OCI-LY7 (cell line): ENCODE data around the gene ANKZF1. TPM values are rescaled to one million over a fixed set of nuclear protein-coding genes. Genes with fewer than 3 reads are reported as not detected.

Source experiments
- BruUV-seq: library from RNA; stranded (reverse); fragments of 400-500 nt; replicated peaks from 2 replicates; lab custom pipeline; 2021; lab: Mats Ljungman, UMichigan
- CTCF ChIA-PET: fragments of 300-600 bp; sonication (Branson Sonifier 250); formaldehyde crosslinking; loops from one replicate; lab custom pipeline; 2022; ENCODE audit warnings: antibody characterized with exemption; ENCODE audit not compliant: unreplicated experiment; lab: Charles Lee
- POLR2A ChIA-PET: fragments of 300-600 bp; sonication (Branson Sonifier 250); formaldehyde crosslinking; loops from one replicate; lab custom pipeline; 2022; ENCODE audit warnings: antibody characterized with exemption; lab: Charles Lee
- DNase-seq: peaks from one replicate; pipeline ENCODE4 v3.0.0-alpha.2; 2015; ENCODE audit warnings: low spot score
- H2AFZ ChIP-seq: fragments of 200-600 bp; sonication (generic), shearing (Covaris generic); 2 replicates; pipeline ENCODE4 v1.6.1; 2014; ENCODE audit warnings: mild to moderate bottlenecking, antibody characterized with exemption, low read length, moderate library complexity
- H3K27ac ChIP-seq: fragments of 200-600 bp; sonication (generic); 2 replicates; pipeline ENCODE4 v1.5.1; 2014; ENCODE audit warnings: mixed run types, low read depth, mild to moderate bottlenecking, moderate library complexity, low read length, inconsistent platforms; ENCODE audit not compliant: poor library complexity, severe bottlenecking
- H3K36me3 ChIP-seq: fragments of 200-600 bp; sonication (generic); 2 replicates; pipeline ENCODE4 v1.6.1; 2014; ENCODE audit warnings: mild to moderate bottlenecking, antibody characterized with exemption, low read length, moderate library complexity, mixed read lengths; ENCODE audit not compliant: insufficient read depth
- H3K4me1 ChIP-seq: fragments of 200-600 bp; sonication (generic); 2 replicates; pipeline ENCODE4 v1.5.1; 2014; ENCODE audit warnings: mild to moderate bottlenecking, low read length; ENCODE audit not compliant: insufficient read depth, poor library complexity, severe bottlenecking
- H3K4me2 ChIP-seq: fragments of 200-600 bp; sonication (generic); 2 replicates; pipeline ENCODE4 v1.6.1; 2014; ENCODE audit warnings: mild to moderate bottlenecking, low read length
- H3K4me3 ChIP-seq: fragments of 200-600 bp; sonication (generic); 2 replicates; pipeline ENCODE4 v1.5.1; 2014; ENCODE audit warnings: mild to moderate bottlenecking, low read depth, low read length; ENCODE audit not compliant: poor library complexity, severe bottlenecking
- H3K79me2 ChIP-seq: fragments of 200-600 bp; sonication (generic); 2 replicates; pipeline ENCODE4 v1.6.1; 2016; ENCODE audit warnings: low read depth, mild to moderate bottlenecking, low read length, moderate library complexity, mixed read lengths; ENCODE audit not compliant: insufficient read depth
- H3K9me2 ChIP-seq: fragments of 200-600 bp; sonication (generic); 2 replicates; pipeline ENCODE4 v1.6.1; 2016; ENCODE audit warnings: mild to moderate bottlenecking, low read length, mixed read lengths; ENCODE audit not compliant: insufficient read depth
- H3K9me3 ChIP-seq: fragments of 200-600 bp; sonication (generic); 2 replicates; pipeline ENCODE4 v1.6.1; 2014; ENCODE audit warnings: mild to moderate bottlenecking, mixed run types, low read length, mixed read lengths
- H4K20me1 ChIP-seq: fragments of 200-600 bp; sonication (generic); 2 replicates; pipeline ENCODE4 v1.6.1; 2014; ENCODE audit warnings: mild to moderate bottlenecking, antibody characterized with exemption, low read length, moderate library complexity, mixed read lengths; ENCODE audit not compliant: insufficient read depth
- CTCF ChIP-seq: fragments of 200-600 bp; sonication (generic); conservative IDR thresholded peaks from 2 replicates; pipeline ENCODE4 v1.5.1; 2014; ENCODE audit warnings: mild to moderate bottlenecking, antibody characterized with exemption, low read length, moderate library complexity, mixed read lengths
- EZH2phosphoT487 ChIP-seq: fragments of 200-600 bp; sonication (generic); IDR thresholded peaks from 2 replicates; pipeline ENCODE4 v1.6.1; 2018; ENCODE audit warnings: low read depth, borderline replicate concordance, mild to moderate bottlenecking, mixed run types, antibody characterized with exemption, low read length, moderate library complexity, mixed read lengths
- intact Hi-C: fragments of 100-400 bp; cut with micrococcal nuclease; formaldehyde crosslinking; loops from one replicate; pipeline ENCODE4 v1.10.0; 2022; ENCODE audit not compliant: unreplicated experiment
- total RNA-seq, 2 experiments: library from RNA; depleted of rRNA in 1 of 2; stranded (reverse); fragments of >200 nt in 1 of 2; shearing (Covaris generic) in 1 of 2; gene quantifications; 2 replicates each; pipeline ENCODE4 v1.2.3, GENCODE V29; 2014 to 2022

ANKZF1 gene
- total RNA-seq, 2 experiments from 2014 or later: 57.8 to 82.4 TPM

- H3K36me3 ChIP-seq: peaks cover 52% of the 10 kb centered on the region
- H3K4me1 ChIP-seq: peaks cover 13% of the 10 kb centered on the region
- no TSS peak for BruUV-seq
- H3K79me2 ChIP-seq: peaks cover 4% of the 10 kb centered on the region; the same call in 1 of the 2 replicates
- ChIA-PET POLR2A (interaction anchor here (0.7 kb wide), 2 partner anchors 28 to 56 kb away, joined by 5 read pairs; no protein-coding TSS in a partner anchor), CTCF (interaction anchor here (0.8 kb wide), 1 partner anchor 84 kb away, joined by 4 read pairs; no protein-coding TSS in a partner anchor)
- no peak overlapping the region for H2AFZ ChIP-seq
- intact Hi-C loops: loop anchor here (1.0 kb wide), 1 partner anchor 51 kb away; the partner anchor contains the start of gene NHEJ1
- TF ChIP-seq EZH2phosphoT487 (no peak), CTCF (no peak)
- no peak overlapping the region for H3K4me3 ChIP-seq
- peak overlapping the region; percentile 13 for H3K27ac ChIP-seq
- H3K9me2 ChIP-seq: no peaks in the 10 kb centered on the region
- no peaks in the 10 kb centered on the region for H3K9me3 ChIP-seq
- DNase-seq: no peak
- no peaks in the 10 kb centered on the region for H4K20me1 ChIP-seq
- no peak overlapping the region for H3K4me2 ChIP-seq
Observed at GRCh38 chr2:219210886-219211362, 18.7 kb upstream of the ANKZF1 start.

- Histone ChIP-seq H3K27ac (no peak overlapping the region), H3K9me3 (no peaks in the 10 kb centered on the region), H2AFZ (no peak overlapping the region), H3K4me1 (peaks cover 7% of the 10 kb centered on the region), H3K79me2 (no peaks in the 10 kb centered on the region), H4K20me1 (no peaks in the 10 kb centered on the region), H3K4me3 (no peak overlapping the region), H3K9me2 (no peaks in the 10 kb centered on the region), H3K4me2 (no peak overlapping the region), H3K36me3 (peaks cover 45% of the 10 kb centered on the region)
- no peak for TF ChIP-seq EZH2phosphoT487
- TF ChIP-seq CTCF: no peak
- BruUV-seq: no TSS peak
- DNase-seq: no peak
- POLR2A ChIA-PET: interaction anchor here (0.5 to 0.7 kb wide), 3 partner anchors 16 to 40 kb away, joined by 3 read pairs; partner anchors contain the start of genes ATG9A and TUBA4B
- intact Hi-C loops: no loop called here
- CTCF ChIA-PET: no interaction called here
Observed at GRCh38 chr2:219213026-219213415, 16.6 kb upstream of the ANKZF1 start.

GRCh38 chr2:219213486-219214071, 16.0 kb upstream of the ANKZF1 start:
- Histone ChIP-seq H3K9me2 (no peaks in the 10 kb centered on the region), H2AFZ (no peak overlapping the region), H3K4me2 (no peak overlapping the region), H4K20me1 (no peaks in the 10 kb centered on the region), H3K36me3 (peaks cover 39% of the 10 kb centered on the region), H3K27ac (no peak overlapping the region), H3K4me1 (peaks cover 10% of the 10 kb centered on the region), H3K9me3 (no peaks in the 10 kb centered on the region), H3K79me2 (no peaks in the 10 kb centered on the region), H3K4me3 (no peak overlapping the region)
- no peak for TF ChIP-seq CTCF
- no peak for TF ChIP-seq EZH2phosphoT487
- CTCF ChIA-PET: no interaction called here
- no peak for DNase-seq
- intact Hi-C loops: no loop called here
- no TSS peak for BruUV-seq
- POLR2A ChIA-PET: interaction anchor here (0.5 kb wide), 2 partner anchors 39 to 50 kb away, joined by 3 read pairs; partner anchors contain the start of gene TUBA4B
